SK-N-DZ (cell line): ENCODE results near the gene TNFRSF6B.

Source experiments
- DNase-seq: peaks from one replicate; pipeline ENCODE4 v3.0.0-alpha.2; 2015; ENCODE audit warnings: low spot score

Gene TNFRSF6B

DNA sequence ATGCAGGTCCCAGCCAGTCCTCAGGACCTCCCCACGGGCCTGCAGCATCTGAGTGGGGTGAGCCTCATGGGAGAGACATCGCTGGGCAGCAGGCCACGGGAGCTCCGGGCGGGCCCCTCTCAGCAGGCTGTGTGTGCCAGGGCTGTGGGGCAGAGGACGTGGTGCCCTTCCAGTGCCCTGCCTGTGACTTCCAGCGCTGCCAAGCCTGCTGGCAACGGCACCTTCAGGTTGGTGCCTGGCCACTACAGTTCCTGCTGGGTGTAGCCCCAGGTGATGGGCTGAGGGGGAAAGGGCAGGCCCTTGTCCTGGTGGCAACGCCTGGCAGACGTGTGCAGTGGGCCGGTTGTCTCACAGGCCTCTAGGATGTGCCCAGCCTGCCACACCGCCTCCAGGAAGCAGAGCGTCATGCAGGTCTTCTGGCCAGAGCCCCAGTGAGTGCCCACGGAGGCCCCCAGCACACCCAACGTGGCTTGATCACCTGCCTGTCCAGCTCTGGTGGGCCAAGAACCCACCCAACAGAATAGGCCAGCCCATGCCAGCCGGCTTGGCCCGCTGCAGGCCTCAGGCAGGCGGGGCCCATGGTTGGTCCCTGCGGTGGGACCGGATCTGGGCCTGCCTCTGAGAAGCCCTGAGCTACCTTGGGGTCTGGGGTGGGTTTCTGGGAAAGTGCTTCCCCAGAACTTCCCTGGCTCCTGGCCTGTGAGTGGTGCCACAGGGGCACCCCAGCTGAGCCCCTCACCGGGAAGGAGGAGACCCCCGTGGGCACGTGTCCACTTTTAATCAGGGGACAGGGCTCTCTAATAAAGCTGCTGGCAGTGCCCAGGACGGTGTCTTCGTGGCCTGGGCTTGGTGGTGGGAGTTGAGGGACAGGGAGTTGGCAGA, 787 bp upstream of the TNFRSF6B start:
- no peak for DNase-seq

- no peak for DNase-seq
These were observed 185 bp upstream of the TNFRSF6B start for GRCh38 chr20:63696306-63696627.

DNA sequence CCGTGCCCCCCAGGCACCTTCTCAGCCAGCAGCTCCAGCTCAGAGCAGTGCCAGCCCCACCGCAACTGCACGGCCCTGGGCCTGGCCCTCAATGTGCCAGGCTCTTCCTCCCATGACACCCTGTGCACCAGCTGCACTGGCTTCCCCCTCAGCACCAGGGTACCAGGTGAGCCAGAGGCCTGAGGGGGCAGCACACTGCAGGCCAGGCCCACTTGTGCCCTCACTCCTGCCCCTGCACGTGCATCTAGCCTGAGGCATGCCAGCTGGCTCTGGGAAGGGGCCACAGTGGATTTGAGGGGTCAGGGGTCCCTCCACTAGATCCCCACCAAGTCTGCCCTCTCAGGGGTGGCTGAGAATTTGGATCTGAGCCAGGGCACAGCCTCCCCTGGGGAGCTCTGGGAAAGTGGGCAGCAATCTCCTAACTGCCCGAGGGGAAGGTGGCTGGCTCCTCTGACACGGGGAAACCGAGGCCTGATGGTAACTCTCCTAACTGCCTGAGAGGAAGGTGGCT, 960 bp downstream of the TNFRSF6B start:
- no peak for DNase-seq

- DNase-seq: peak; percentile 67
These were observed 1.6 kb downstream of the TNFRSF6B start for GRCh38 chr20:63697868-63698545.

DNA sequence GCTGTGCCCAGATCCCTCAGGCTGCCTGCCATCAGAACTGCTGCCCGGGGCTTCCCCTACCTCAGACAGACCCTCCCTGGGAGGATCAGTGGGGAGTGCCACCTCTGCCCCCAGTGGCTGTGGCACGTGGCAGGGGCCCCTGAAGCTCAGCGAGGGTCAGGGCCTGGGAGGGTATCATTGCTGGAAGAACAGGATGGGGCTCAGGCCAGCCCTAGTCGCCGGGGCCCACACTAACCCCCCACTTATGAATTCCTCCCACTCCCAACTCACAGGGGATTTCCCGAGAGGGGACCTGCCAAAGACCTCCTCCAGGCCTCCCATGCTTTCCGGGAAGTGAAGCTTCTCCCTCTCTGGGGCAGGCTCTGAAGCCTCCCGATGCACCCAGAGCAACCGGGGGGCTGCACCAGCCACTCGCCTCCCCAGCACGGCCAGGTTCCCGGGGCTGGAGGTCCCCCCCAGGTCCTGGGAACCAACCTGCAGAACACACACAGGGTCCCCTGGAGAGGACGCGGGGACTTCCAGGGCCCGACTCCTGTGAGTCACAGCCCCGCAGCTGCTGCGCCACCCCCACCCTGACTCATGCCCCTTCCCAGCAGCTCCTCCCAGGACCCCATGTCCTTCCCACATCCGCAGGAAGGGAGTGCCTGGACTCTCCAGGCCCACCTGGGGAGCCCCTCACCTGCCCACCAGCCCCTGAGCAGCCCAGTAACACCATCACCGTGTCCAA, 2.5 kb downstream of the TNFRSF6B start:
- DNase-seq: no peak

GRCh38 chr20:63699466-63700198, 3.2 kb downstream of the TNFRSF6B start:
- peak; percentile 88 for DNase-seq

DNA sequence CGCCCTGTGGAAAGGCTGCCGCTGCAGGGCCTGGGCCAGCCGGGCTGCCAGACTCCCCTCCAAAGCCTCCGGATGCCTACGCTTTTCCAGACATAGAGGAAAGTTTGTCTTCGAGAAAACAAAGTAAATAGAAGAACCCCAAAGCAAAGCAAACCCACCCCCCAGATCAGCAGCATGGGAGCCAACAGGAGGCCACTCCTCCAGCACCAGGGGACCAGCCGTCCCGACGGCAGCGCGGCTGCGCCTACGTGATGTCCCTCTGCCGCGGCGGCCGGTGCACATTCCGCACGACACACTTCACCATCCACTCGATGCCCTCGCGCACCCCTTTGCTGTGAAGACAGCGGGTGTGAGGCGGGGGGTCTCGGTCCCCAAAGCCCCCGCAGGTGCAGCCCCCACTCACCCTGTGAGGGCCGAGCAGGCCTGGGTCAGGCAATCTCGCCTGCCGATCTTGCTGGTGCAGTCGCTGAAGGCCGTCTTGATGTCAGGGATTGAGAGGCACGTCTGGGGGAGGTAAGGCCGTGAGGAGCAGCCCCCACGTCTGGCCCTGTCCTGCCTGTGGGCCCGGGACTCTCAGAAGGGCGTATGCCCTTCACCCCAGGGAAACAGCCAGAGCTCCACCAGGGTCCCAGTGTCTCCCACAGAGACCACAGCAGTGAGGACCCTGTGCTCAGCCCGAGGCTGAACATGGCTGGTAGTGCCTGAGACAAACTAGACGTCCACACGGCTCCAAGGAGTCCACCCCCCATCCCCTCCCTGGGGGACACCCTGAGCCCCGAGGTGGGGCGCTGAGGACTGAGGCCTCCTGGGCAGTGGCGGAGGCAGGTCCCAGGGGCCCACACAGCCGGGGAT, 4.0 kb downstream of the TNFRSF6B start:
- peak; percentile 71 for DNase-seq

DNA sequence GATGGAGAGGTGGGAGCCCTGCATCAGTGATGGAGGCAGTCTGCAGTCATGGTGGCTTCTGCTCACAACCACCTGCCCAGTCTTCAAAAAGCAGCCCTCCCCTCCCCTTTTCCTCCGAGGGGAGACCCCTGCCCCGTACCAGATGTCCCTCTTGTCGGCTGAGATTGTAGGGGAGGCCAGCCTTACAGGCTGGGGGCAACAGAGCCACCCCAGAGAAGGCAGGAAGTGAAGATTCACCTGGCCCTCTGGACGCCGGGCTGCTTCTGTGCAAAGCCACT, 4.5 kb downstream of the TNFRSF6B start:
- no peak for DNase-seq

- DNase-seq: no peak
These were observed 5.0 kb downstream of the TNFRSF6B start for GRCh38 chr20:63701329-63702035.

GRCh38 chr20:63702036-63702665, 5.7 kb downstream of the TNFRSF6B start:
- peak; percentile 21 for DNase-seq

DNA sequence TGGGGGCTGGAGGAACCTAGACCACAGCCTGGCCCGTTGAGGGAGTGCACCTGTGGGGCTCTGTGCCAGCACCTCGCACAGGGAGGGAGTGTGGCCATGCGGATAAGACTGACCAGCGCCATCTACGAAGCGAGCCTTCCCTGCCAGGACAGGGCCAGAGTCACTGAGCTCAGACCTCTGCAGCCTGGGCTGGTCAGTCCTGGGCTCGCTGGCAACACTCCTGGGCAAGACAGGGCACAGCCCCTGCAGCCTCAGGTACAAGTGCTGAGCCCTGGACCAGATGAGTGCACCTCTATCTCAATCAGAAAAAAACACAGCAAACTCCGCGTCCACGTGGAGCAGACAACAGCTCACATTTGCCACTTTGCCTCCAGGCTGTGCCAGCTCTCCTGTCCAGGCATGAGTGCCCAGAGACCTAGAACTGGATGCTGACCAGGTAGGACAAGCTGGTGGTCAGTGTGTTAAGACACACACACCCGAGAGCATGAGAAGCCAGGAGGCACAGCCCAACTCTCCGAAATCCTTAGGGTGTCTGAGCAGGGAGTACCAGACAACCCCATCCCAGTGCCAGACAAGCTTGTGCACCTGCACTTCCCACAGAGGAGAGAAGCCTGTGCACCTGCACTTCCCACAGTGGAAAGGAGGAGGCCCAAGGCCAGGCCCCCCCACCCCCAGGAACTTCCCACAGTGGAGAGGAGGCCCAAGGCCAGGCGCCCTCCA, 6.5 kb downstream of the TNFRSF6B start:
- peak; percentile 18 for DNase-seq

GRCh38 chr20:63703471-63703975, 7.1 kb downstream of the TNFRSF6B start:
- no peak for DNase-seq

DNA sequence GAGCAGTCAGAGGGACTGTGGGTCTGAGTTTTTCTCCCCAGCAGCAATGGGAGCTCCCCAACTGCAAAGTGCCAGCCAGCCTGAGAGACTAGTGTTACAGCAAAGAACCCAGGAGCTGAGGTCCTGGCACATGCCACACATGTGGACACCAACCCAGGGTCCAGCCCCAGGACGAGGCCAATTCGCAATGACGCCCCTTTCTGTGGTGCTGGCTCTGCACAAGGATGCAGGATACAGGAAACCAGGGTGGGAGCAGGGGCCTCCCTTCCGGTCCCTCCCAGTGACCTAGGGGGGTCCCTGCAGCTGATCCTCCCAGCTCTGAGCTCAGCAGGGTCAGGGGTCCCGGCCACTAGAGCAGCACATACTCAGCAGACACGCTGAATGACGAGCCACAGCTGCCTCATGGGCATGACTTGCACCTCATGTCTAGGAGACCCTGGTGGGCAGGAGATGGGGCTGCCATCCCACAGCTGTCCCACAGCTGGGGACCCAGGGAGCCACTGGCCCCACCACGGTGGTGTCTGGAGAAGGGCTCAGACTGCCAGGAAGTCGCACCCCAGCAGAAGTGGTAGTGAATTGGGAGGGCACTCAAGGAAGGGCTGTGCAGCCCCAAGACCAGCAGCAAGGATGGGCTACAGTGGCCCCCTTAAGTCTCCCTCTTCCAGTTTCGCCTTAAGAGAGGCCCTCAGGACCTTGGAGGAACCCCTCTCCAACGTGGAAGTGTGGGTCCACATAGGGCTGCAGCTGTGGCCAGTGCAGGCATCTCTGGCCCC, 7.7 kb downstream of the TNFRSF6B start:
- DNase-seq: no peak

DNA sequence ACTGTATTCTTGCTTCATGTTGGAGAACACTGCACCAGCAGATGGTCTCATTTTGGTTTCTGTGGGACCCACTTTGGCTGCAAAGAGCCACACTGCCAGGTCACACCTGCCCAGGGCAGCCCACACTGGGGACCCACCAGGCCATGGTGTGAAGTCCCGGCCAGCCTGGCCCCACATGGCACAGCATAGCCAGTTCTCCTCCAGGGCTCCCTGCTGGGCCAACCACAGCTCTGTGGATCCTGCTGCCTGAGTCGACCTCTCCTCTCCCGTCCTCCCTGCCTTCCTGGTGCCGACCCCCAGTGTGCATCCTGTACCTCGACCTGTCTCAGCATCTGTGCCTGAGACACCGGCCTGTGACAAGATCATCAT, 8.3 kb downstream of the TNFRSF6B start:
- DNase-seq: no peak

GRCh38 chr20:63705232-63706026, 9.0 kb downstream of the TNFRSF6B start:
- DNase-seq: no peak

GRCh38 chr20:63706027-63706695, 9.7 kb downstream of the TNFRSF6B start:
- DNase-seq: no peak
